Neural progenitor cell (in vitro differentiated cells): ENCODE results near the gene AUTS2. TPM values are rescaled to one million over a fixed set of nuclear protein-coding genes. Genes with fewer than 3 reads are reported as not detected.

Experiments
- DNase-seq: peaks from one replicate; pipeline ENCODE4 v3.0.0-alpha.2; 2016; ENCODE audit warnings: low spot score
- H2AFZ ChIP-seq: fragments of 200-600 bp; sonication (generic); replicated peaks from 2 replicates; pipeline ENCODE4 v1.6.1; 2016; ENCODE audit warnings: antibody characterized with exemption
- H3F3A ChIP-seq: fragments of 200-600 bp; sonication (generic); 2 replicates; pipeline ENCODE4 v1.6.1; 2016; ENCODE audit warnings: antibody characterized with exemption, low read depth
- H3K27ac ChIP-seq: fragments of 200-600 bp; sonication (generic); 2 replicates; pipeline ENCODE4 v1.5.1; 2016; ENCODE audit warnings: mild to moderate bottlenecking
- H3K27me3 ChIP-seq: fragments of 200-600 bp; sonication (generic); 2 replicates; pipeline ENCODE4 v1.6.1; 2016; ENCODE audit warnings: mild to moderate bottlenecking, moderate library complexity
- H3K36me3 ChIP-seq: fragments of 200-600 bp; sonication (generic); 2 replicates; pipeline ENCODE4 v1.5.1; 2016
- H3K4me1 ChIP-seq: fragments of 200-600 bp; sonication (generic); 2 replicates; pipeline ENCODE4 v1.6.1; 2016; ENCODE audit warnings: mixed run types
- H3K4me2 ChIP-seq: fragments of 200-600 bp; sonication (generic); 2 replicates; pipeline ENCODE4 v1.6.1; 2016
- H3K4me3 ChIP-seq: fragments of 200-600 bp; sonication (generic); 2 replicates; pipeline ENCODE4 v1.5.1; 2016
- H3K79me2 ChIP-seq: fragments of 200-600 bp; sonication (generic); 2 replicates; pipeline ENCODE4 v1.6.1; 2016; ENCODE audit warnings: low read depth
- H3K9ac ChIP-seq: fragments of 200-600 bp; sonication (generic); 2 replicates; pipeline ENCODE4 v1.6.1; 2016
- H3K9me3 ChIP-seq: fragments of 200-600 bp; sonication (generic); 2 replicates; pipeline ENCODE4 v1.5.1; 2016; ENCODE audit warnings: low read depth
- H4K20me1 ChIP-seq: fragments of 200-600 bp; sonication (generic); 2 replicates; pipeline ENCODE4 v1.6.1; 2016; ENCODE audit warnings: low read depth
- H3K27ac Mint-ChIP-seq: 3 replicates; pipeline ENCODE4 v1.8.0; 2021; ENCODE audit warnings: mixed read lengths
- H3K27me3 Mint-ChIP-seq: 2 replicates; pipeline ENCODE4 v1.8.0; 2022; ENCODE audit warnings: low read depth, mild to moderate bottlenecking, inconsistent platforms, moderate library complexity, mixed read lengths; ENCODE audit not compliant: insufficient read depth
- H3K36me3 Mint-ChIP-seq: 3 replicates; pipeline ENCODE4 v1.8.0; 2021; ENCODE audit warnings: mixed read lengths
- H3K4me1 Mint-ChIP-seq: 3 replicates; pipeline ENCODE4 v1.8.0; 2021; ENCODE audit warnings: mixed read lengths
- H3K4me3 Mint-ChIP-seq: 3 replicates; pipeline ENCODE4 v1.8.0; 2021; ENCODE audit warnings: mild to moderate bottlenecking, moderate library complexity, mixed read lengths
- H3K9me3 Mint-ChIP-seq: 3 replicates; pipeline ENCODE4 v1.8.0; 2020; ENCODE audit warnings: mixed read lengths
- EZH2 ChIP-seq: fragments of 200-600 bp; sonication (generic); IDR thresholded peaks from 2 replicates; pipeline ENCODE4 v1.6.1; 2017; ENCODE audit warnings: antibody characterized with exemption, mild to moderate bottlenecking, moderate library complexity
- EZH2phosphoT487 ChIP-seq: fragments of 200-600 bp; sonication (generic); IDR thresholded peaks from 2 replicates; pipeline ENCODE4 v1.6.1; 2017; ENCODE audit warnings: antibody characterized with exemption
- total RNA-seq: library from RNA; depleted of rRNA; stranded (reverse); fragments of >200 nt; gene quantifications from 2 replicates; pipeline ENCODE4 v1.2.3, GENCODE V29; 2015; ENCODE audit warnings: low replicate concordance
- TF ChIP-seq, protein P1 (sequence below): fragments of 200-600 bp; sonication (generic); IDR thresholded peaks from 2 replicates; pipeline ENCODE4 v1.5.1; 2017; ENCODE audit warnings: antibody characterized with exemption, mild to moderate bottlenecking

Gene AUTS2
- total RNA-seq, 1 donor from 2014 or later: 50.0 TPM

DNA sequence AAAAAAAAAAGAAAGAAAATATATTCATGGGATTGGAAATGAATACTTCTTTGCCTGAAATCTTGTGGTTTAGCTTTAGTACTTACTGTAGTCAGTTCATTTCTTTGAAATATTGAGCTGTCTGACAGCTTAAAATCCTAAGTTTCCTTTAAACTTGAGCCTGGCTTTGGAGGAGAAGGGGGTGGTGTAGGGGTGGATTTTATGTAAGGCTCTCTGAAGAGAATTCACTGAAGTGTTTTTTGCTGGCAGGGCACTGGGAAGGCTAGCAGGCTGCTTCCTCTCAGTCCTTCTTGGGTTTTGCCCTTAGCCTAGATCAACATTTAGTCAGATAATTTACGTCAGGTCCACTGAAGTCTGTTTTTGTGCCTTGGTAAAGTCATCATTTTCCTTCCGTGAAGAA, 516.5 kb downstream of the AUTS2 start:
- DNase-seq: no peak
- Mint-ChIP-seq H3K27me3 (no peaks in the 10 kb centered on the region), H3K27ac (no peak overlapping the region), H3K4me1 (peaks cover 16% of the 10 kb centered on the region), H3K9me3 (no peaks in the 10 kb centered on the region), H3K36me3 (peaks cover 14% of the 10 kb centered on the region), H3K4me3 (no peak overlapping the region)
- H3K27me3 ChIP-seq: no peaks in the 10 kb centered on the region
- no peaks in the 10 kb centered on the region for H3K36me3 ChIP-seq
- H4K20me1 ChIP-seq: no peaks in the 10 kb centered on the region
- no peak overlapping the region for H3K4me3 ChIP-seq
- H3K9ac ChIP-seq: no peak overlapping the region
- no peak overlapping the region for H3K4me2 ChIP-seq
- peaks cover 3% of the 10 kb centered on the region for H3F3A ChIP-seq
- H3K9me3 ChIP-seq: no peaks in the 10 kb centered on the region
- peaks cover 10% of the 10 kb centered on the region for H3K4me1 ChIP-seq
- no peak overlapping the region for H3K27ac ChIP-seq
- H3K79me2 ChIP-seq: no peaks in the 10 kb centered on the region
- TF ChIP-seq EZH2: no peak
- TF ChIP-seq, protein P1, sequence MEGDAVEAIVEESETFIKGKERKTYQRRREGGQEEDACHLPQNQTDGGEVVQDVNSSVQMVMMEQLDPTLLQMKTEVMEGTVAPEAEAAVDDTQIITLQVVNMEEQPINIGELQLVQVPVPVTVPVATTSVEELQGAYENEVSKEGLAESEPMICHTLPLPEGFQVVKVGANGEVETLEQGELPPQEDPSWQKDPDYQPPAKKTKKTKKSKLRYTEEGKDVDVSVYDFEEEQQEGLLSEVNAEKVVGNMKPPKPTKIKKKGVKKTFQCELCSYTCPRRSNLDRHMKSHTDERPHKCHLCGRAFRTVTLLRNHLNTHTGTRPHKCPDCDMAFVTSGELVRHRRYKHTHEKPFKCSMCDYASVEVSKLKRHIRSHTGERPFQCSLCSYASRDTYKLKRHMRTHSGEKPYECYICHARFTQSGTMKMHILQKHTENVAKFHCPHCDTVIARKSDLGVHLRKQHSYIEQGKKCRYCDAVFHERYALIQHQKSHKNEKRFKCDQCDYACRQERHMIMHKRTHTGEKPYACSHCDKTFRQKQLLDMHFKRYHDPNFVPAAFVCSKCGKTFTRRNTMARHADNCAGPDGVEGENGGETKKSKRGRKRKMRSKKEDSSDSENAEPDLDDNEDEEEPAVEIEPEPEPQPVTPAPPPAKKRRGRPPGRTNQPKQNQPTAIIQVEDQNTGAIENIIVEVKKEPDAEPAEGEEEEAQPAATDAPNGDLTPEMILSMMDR: no peak
- TF ChIP-seq EZH2phosphoT487: no peak
- H2AFZ ChIP-seq: no peak overlapping the region

DNA sequence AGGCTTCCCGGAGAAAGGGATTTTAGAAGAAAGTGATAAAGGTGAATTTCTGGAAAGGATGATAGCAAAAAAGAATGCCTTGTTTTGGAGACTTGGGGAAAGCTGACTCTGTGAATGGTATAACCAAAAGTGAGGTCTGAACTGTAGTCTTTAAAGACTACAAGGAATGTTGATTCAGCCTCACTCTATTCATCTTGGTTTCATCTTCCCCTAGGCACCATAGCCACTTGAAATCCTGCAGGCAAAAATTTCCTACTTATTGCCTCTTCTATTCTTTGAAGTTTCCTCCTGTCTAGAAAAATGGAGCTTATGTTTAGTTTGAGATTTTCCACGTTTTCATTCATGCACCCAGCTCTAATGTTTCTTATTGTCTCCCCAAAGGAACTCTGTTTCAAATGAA, 518.0 kb downstream of the AUTS2 start:
- no peak overlapping the region for H3K4me3 Mint-ChIP-seq
- H3K4me1 Mint-ChIP-seq: peaks cover 16% of the 10 kb centered on the region
- peaks cover 8% of the 10 kb centered on the region for H3K9me3 Mint-ChIP-seq
- Histone ChIP-seq H4K20me1 (no peaks in the 10 kb centered on the region), H3K4me1 (peaks cover 10% of the 10 kb centered on the region), H3F3A (peaks cover 3% of the 10 kb centered on the region), H3K4me3 (no peak overlapping the region), H3K9ac (no peak overlapping the region), H3K4me2 (peak overlapping the region; percentile 10), H3K79me2 (no peaks in the 10 kb centered on the region), H3K27me3 (no peaks in the 10 kb centered on the region), H3K27ac (no peak overlapping the region), H3K36me3 (no peaks in the 10 kb centered on the region), H3K9me3 (no peaks in the 10 kb centered on the region), H2AFZ (no peak overlapping the region)
- DNase-seq: no peak
- H3K36me3 Mint-ChIP-seq: peaks cover 21% of the 10 kb centered on the region
- TF ChIP-seq EZH2: no peak
- TF ChIP-seq, protein P1: no peak
- TF ChIP-seq EZH2phosphoT487: no peak
- H3K27ac Mint-ChIP-seq: no peak overlapping the region
- no peaks in the 10 kb centered on the region for H3K27me3 Mint-ChIP-seq

DNA sequence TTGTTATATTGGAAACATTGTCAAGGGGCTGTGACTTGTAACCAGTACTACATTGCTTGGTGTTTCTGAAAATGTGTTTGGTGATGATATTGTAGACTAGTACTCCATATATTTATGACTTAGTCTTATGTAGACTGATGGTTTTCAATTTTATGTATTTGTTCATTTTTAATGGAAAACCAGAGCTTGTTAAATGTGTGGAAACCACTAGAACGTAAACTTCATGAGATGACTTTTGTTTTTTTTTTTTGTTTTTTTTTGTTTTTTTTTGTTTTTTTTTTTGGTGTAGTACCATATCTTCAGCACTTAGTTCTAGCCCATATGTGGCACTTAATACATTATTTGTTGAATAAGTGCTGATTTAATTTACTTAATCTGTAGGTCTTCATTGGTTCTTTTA, 518.6 kb downstream of the AUTS2 start:
- H3K4me3 ChIP-seq: no peak overlapping the region
- no peak overlapping the region for H3K4me2 ChIP-seq
- H3K27ac Mint-ChIP-seq: no peak overlapping the region
- no peaks in the 10 kb centered on the region for H3K27me3 Mint-ChIP-seq
- no peaks in the 10 kb centered on the region for H3K27me3 ChIP-seq
- peaks cover 3% of the 10 kb centered on the region for H3K9me3 ChIP-seq
- H3K27ac ChIP-seq: no peak overlapping the region
- H3K4me3 Mint-ChIP-seq: no peak overlapping the region
- peaks cover 25% of the 10 kb centered on the region for H3K36me3 Mint-ChIP-seq
- peaks cover 3% of the 10 kb centered on the region for H3F3A ChIP-seq
- peaks cover 16% of the 10 kb centered on the region for H3K4me1 Mint-ChIP-seq
- DNase-seq: no peak
- no peaks in the 10 kb centered on the region for H3K79me2 ChIP-seq
- H2AFZ ChIP-seq: no peak overlapping the region
- peaks cover 10% of the 10 kb centered on the region for H3K4me1 ChIP-seq
- H3K9me3 Mint-ChIP-seq: peaks cover 13% of the 10 kb centered on the region
- no peak overlapping the region for H3K9ac ChIP-seq
- TF ChIP-seq, protein P1: no peak
- no peak for TF ChIP-seq EZH2
- no peak for TF ChIP-seq EZH2phosphoT487
- no peaks in the 10 kb centered on the region for H4K20me1 ChIP-seq
- H3K36me3 ChIP-seq: no peaks in the 10 kb centered on the region
